Adrenal gland (tissue), 5 donors: ENCODE data around the gene MAN2C1.

Experiments used
- POLR2A ChIP-seq, 2 donors: fragments of 450-650 bp; IDR thresholded peaks; one replicate each; pipeline ENCODE4 v1.6.1; 2017; ENCODE audit warnings: antibody characterized with exemption in 2 of 2, mild to moderate bottlenecking in 2 of 2, moderate library complexity in 1 of 2
- TF ChIP-seq, protein P1 (sequence below), 6 experiments: fragments of 450-650 bp in 4 of 6; fragments of 200-600 bp in 2 of 6; sonication (generic) in 1 of 6; IDR thresholded peaks; 1 replicate in 5 of 6; 2 replicates in 1 of 6; pipeline versions ENCODE4 v1.5.1 to v1.8.0; 2016 to 2021; ENCODE audit warnings: antibody characterized with exemption in 6 of 6, mild to moderate bottlenecking in 2 of 6, moderate library complexity in 1 of 6
- donor health status: DM: no; HTN: no; CAD: no.

DNA sequence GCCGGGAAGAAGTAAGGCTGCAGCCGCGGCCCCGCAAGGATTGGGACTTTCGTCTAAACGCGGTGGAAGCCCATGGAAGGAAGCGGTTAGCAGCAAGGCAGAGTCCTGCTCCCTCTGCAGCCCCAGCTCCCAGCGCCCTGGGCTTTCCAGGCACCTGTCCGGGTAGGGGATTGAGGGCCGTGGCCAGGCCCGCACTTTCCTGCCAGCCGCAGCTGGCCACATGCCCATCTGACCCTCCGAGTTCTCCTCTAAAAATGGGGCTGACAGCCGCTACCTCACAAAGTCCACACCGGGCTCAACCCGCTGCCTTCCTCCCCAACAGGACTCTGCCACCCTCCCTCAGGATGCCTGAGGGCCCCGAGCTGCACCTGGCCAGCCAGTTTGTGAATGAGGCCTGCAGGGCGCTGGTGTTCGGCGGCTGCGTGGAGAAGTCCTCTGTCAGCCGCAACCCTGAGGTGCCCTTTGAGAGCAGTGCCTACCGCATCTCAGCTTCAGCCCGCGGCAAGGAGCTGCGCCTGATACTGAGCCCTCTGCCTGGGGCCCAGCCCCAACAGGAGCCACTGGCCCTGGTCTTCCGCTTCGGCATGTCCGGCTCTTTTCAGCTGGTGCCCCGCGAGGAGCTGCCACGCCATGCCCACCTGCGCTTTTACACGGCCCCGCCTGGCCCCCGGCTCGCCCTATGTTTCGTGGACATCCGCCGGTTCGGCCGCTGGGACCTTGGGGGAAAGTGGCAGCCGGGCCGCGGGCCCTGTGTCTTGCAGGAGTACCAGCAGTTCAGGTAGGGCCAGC, 19.7 kb downstream of the MAN2C1 start:
- TF ChIP-seq, protein P1, sequence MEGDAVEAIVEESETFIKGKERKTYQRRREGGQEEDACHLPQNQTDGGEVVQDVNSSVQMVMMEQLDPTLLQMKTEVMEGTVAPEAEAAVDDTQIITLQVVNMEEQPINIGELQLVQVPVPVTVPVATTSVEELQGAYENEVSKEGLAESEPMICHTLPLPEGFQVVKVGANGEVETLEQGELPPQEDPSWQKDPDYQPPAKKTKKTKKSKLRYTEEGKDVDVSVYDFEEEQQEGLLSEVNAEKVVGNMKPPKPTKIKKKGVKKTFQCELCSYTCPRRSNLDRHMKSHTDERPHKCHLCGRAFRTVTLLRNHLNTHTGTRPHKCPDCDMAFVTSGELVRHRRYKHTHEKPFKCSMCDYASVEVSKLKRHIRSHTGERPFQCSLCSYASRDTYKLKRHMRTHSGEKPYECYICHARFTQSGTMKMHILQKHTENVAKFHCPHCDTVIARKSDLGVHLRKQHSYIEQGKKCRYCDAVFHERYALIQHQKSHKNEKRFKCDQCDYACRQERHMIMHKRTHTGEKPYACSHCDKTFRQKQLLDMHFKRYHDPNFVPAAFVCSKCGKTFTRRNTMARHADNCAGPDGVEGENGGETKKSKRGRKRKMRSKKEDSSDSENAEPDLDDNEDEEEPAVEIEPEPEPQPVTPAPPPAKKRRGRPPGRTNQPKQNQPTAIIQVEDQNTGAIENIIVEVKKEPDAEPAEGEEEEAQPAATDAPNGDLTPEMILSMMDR (IDR thresholded peaks at IDR 0.05), result no peak
- peak in 1 of 2 donors; percentile 13 for TF ChIP-seq POLR2A (IDR thresholded peaks at IDR 0.05)
